ENCODE results near the gene ITGAL. TPM values are rescaled to one million over a fixed set of nuclear protein-coding genes. Genes with fewer than 3 reads are reported as not detected.

The ITGAL gene
- total and polyA plus RNA-seq, 2 of the 13 experiments (the other 11 are each of a cell fraction or from before 2014, with no cell fraction given): 0.86 to 1.2 TPM

DNA sequence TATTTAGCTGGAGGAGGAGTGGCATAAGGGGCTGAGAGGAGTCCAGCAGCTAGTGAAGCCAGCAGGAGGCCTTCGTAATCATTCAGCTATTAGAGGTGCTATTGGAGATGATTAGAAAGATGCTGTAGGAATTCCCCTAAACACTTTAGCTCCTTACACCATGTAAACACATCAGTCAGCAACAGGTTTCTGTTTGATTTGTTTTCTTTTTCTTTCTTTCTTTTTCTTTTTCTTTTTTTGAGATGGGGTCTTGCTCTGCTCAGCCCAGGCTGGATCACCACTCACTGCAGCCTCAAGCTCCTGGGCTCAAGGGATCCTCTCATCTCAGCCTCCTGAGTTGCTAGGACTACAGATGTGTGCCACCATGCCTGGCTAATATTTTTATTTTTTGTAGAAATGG lies 16.2 kb upstream of the ITGAL start:
- no peak for ATAC-seq
- FAIRE-seq: no peak
- Histone ChIP-seq H3K9me3 (ENCODE audit: low read length) (no peaks in the 10 kb centered on the region), H3K4me2 (ENCODE audit: low read depth, low read length) (no peak overlapping the region), H3K9ac (ENCODE audit: insufficient read depth, low read depth, low read length) (no peak overlapping the region), H3K27me3 (ENCODE audit: control insufficient read depth in 1 of 2, insufficient read depth in 2 of 2, low read length in 2 of 2) (no peaks in the 10 kb centered on the region), H2AFZ (ENCODE audit: low read length) (no peak overlapping the region), H4K20me1 (ENCODE audit: insufficient read depth, low read length) (no peaks in the 10 kb centered on the region), H3K4me3 (replicated peaks in 1 of 3; ENCODE audit: insufficient read depth in 1 of 3, low read depth in 2 of 3, low read length in 3 of 3) (no peak overlapping the region), H3K79me2 (ENCODE audit: insufficient read depth, low read length) (no peaks in the 10 kb centered on the region), H3K27ac (ENCODE audit: extremely low read length, insufficient read depth, low read length) (no peak overlapping the region), H3K36me3 (replicated peaks in 1 of 2; ENCODE audit: control insufficient read depth in 1 of 2, insufficient read depth in 2 of 2, low read length in 2 of 2) (no peaks in the 10 kb centered on the region), H3K4me1 (ENCODE audit: insufficient read depth, low read length) (peaks cover 79% of the 10 kb centered on the region)
- in situ Hi-C loops (cut with HindIII; ENCODE audit: extremely low pct_ligation_motif_present, low pct_unique_long_range_greater_than_20kb) (loop anchor here (5.0 kb wide), 1 partner anchor 61 kb away; no protein-coding TSS in a partner anchor), intact Hi-C loops (cut with micrococcal nuclease; ENCODE audit: unreplicated experiment) (no loop called here)
- 75% methylated on average over 1 of the region's 1 CpG for WGBS (ENCODE audit: low lambda C conversion rate)
- POLR2A ChIA-PET: no interaction called here
- DNase-seq (ENCODE audit: low spot score): no peak
- no TSS peak for BruUV-seq (replicated peaks)
- CTCF ChIA-PET (ENCODE audit: low intra/inter-chr PET ratio, low total read pairs): no interaction called here
- TF ChIP-seq TEAD2 (CRISPR knock-in tag; IDR thresholded peaks at IDR 0.05) (no peak), MIER2 (CRISPR knock-in tag; IDR thresholded peaks at IDR 0.05) (no peak), ZNF660 (CRISPR knock-in tag; IDR thresholded peaks at IDR 0.05; ENCODE audit: borderline replicate concordance, low read depth) (no peak), ZEB1 (IDR thresholded peaks at IDR 0.05; ENCODE audit: insufficient replicate concordance, low read depth) (no peak), WIZ (CRISPR knock-in tag; IDR thresholded peaks at IDR 0.05) (no peak), BCL3 (CRISPR knock-in tag; IDR thresholded peaks at IDR 0.05) (no peak), TMF1 (CRISPR knock-in tag; IDR thresholded peaks at IDR 0.05; ENCODE audit: low read depth) (no peak), ZNF513 (CRISPR knock-in tag; conservative IDR thresholded peaks at IDR 0.05) (no peak), ZBTB25 (CRISPR knock-in tag; IDR thresholded peaks at IDR 0.05) (no peak), TIGD3 (CRISPR knock-in tag; IDR thresholded peaks at IDR 0.05; ENCODE audit: borderline replicate concordance) (no peak), ZNF761 (CRISPR knock-in tag; conservative IDR thresholded peaks at IDR 0.05) (no peak)
